NB4 (cell line): ENCODE data around the gene CROCC.

ENCODE experiments used
- CTCF ChIP-seq: IDR thresholded peaks from one replicate; pipeline ENCODE4 v1.5.1; 2012; ENCODE audit warnings: low read depth, low read length
- POLR2A ChIP-seq: IDR thresholded peaks from 2 replicates; pipeline ENCODE4 v1.6.1; 2011; ENCODE audit warnings: mild to moderate bottlenecking; ENCODE audit not compliant: insufficient read length; ENCODE audit errors: extremely low read depth
- TF ChIP-seq, protein P1 (sequence below): IDR thresholded peaks from 2 replicates; pipeline ENCODE4 v1.6.1; 2011; ENCODE audit warnings: low read depth, low read length

- TF ChIP-seq, protein P1, sequence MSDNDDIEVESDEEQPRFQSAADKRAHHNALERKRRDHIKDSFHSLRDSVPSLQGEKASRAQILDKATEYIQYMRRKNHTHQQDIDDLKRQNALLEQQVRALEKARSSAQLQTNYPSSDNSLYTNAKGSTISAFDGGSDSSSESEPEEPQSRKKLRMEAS, result no peak
- TF ChIP-seq POLR2A, result no peak
- TF ChIP-seq CTCF, result no peak
Measured at GRCh38 chr1:16986560-16986959, 64.8 kb downstream of the CROCC start.
